ENCODE measurements around the gene STPG4. TPM values are rescaled to one million over a fixed set of nuclear protein-coding genes. Genes with fewer than 3 reads are reported as not detected.

The STPG4 gene
- total and polyA plus RNA-seq, 2 of the 8 experiments (the other 6 are each of a cell fraction or from before 2014, with no cell fraction given), result 0.28 TPM; not detected in 1

DNA sequence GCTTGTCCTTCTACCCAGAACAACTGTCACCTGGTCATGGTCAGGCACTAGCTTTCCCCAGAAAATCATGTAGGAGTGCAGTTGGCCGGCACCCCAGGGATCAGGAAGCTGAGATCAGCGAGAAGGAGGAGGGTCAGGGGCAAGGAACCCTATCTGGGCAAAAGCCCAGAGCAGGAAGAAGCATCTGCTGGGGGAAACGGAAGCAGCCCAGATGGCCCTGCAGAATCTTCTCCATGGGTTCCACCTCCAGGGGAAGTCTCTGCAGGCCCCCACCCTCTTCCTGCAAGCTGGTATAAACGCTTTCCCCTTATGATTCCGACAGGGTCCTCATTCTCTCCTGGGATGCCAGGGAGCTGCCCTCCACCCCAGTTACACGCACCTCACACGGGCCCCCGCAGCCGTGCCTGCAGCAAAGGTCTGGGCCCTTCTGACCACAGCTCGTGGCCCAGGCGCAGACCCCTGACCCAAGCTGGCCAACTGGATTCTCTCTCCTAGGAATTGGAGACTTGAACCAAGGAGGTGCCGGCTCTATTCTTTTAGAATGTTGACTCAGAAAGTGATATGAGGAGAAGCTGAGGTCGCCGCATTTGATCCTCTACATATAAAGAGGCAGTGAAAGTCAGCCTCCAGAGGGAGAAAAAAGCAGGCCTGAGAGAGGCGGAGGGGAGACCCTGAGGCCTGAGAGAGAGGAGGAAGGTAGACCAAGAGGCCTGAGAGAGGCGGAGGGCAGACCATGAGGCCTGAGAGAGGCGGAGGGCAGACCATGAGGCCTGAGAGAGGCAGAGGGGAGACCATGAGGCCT is 71.0 kb downstream of the STPG4 start:
- 88% methylated on average over 17 of the region's 17 CpGs; no CpG with 5 or more reads in 1 of the 2 experiments for WGBS, 2 experiments (ENCODE audit: extremely low coverage in 1 of 2, insufficient coverage in 1 of 2, insufficient read length in 1 of 2, insufficient replicate concordance in 2 of 2, low coverage in 1 of 2, low lambda C conversion rate in 2 of 2, missing lambda C conversion rate in 1 of 2)
- POLR2A ChIA-PET (ENCODE audit: partially characterized antibody), result no interaction called here
- no peak for FAIRE-seq

More for the DNA sequence above, 71.0 kb downstream of the STPG4 start:
- Histone ChIP-seq H4K20me1 (replicated peaks in 1 of 2; ENCODE audit: control insufficient read depth in 1 of 2, insufficient read depth in 2 of 2, low read length in 2 of 2) (no peaks in the 10 kb centered on the region), H3K27ac (ENCODE audit: low read depth, low read length) (no peak overlapping the region), H3K14ac (ENCODE audit: insufficient read length) (no peak overlapping the region), H4K8ac (ENCODE audit: extremely low read depth, insufficient read depth, low read length) (no peak overlapping the region), H4K5ac (ENCODE audit: insufficient read length, low read depth, low read length) (no peak overlapping the region), H2BK20ac (ENCODE audit: low read length) (no peak overlapping the region), H3K23ac (ENCODE audit: insufficient read length) (no peak overlapping the region), H2BK120ac (replicated peaks; ENCODE audit: low read depth, low read length) (no peak overlapping the region), H2BK5ac (ENCODE audit: low read depth, low read length) (no peak overlapping the region), H4K91ac (replicated peaks; ENCODE audit: insufficient read length, low read length) (no peak overlapping the region), H3K23me2 (ENCODE audit: low read depth, low read length) (no peaks in the 10 kb centered on the region), H2AFZ (ENCODE audit: low read length) (no peak overlapping the region), H3K4me2 (ENCODE audit: insufficient read depth in 1 of 2, low read depth in 2 of 2, low read length in 2 of 2) (no peak overlapping the region), H3K18ac (ENCODE audit: extremely low read depth, low read length) (no peak overlapping the region; the same call in 1 of the 2 replicates), H3K36me3 (ENCODE audit: control insufficient read depth in 2 of 4, insufficient read depth in 4 of 4, low read length in 3 of 4) (no peaks in the 10 kb centered on the region), H3K4me1 (replicated peaks in 1 of 4; ENCODE audit: control insufficient read depth in 3 of 4, insufficient read depth in 4 of 4, low read length in 3 of 4) (peaks cover 4 to 9% (median 7%) of the 10 kb centered on the region in 4 experiments), H2BK15ac (ENCODE audit: low read length) (no peak overlapping the region), H3K27me3 (replicated peaks in 1 of 4; ENCODE audit: control insufficient read depth in 3 of 4, extremely low read depth in 1 of 4, insufficient read depth in 3 of 4, low read length in 3 of 4) (no peaks in the 10 kb centered on the region), H3K56ac (replicated peaks; ENCODE audit: insufficient read length, low read depth, low read length) (no peak overlapping the region), H2BK12ac (ENCODE audit: low read depth, low read length) (peak overlapping the region; percentile 5; the same call in 1 of the 2 replicates), H3K4ac (replicated peaks; ENCODE audit: insufficient read length, low read depth, low read length) (no peak overlapping the region), H3K79me1 (ENCODE audit: low read depth, low read length) (no peaks in the 10 kb centered on the region), H3K9me3 (ENCODE audit: insufficient read depth in 2 of 2, low read depth in 1 of 2, low read length in 1 of 2) (no peaks in the 10 kb centered on the region), H3K9ac (replicated peaks in 1 of 4; ENCODE audit: extremely low read depth in 1 of 4, low read depth in 3 of 4, low read length in 3 of 4) (no peak overlapping the region), H2AK5ac (ENCODE audit: low read depth, low read length) (no peak overlapping the region), H3K4me3 (ENCODE audit: extremely low read depth in 1 of 4, insufficient read depth in 2 of 4, low read depth in 3 of 4, low read length in 4 of 4) (no peak overlapping the region), H3K79me2 (ENCODE audit: control insufficient read depth in 1 of 2, insufficient read depth in 2 of 2, low read length in 2 of 2) (no peaks in the 10 kb centered on the region)
- CTCF ChIA-PET (ENCODE audit: partially characterized antibody), result interaction anchor here (0.6 kb wide), 1 partner anchor 183 kb away, joined by 3 read pairs; no protein-coding TSS in a partner anchor
- DNase-seq (ENCODE audit: low read depth in 1 of 2, low spot score in 2 of 2), result no peak
- TF ChIP-seq GABPA (IDR thresholded peaks at IDR 0.05; ENCODE audit: borderline replicate concordance, insufficient read depth, low read length) (no peak), SRF (IDR thresholded peaks at IDR 0.05; ENCODE audit: low read depth, low read length) (no peak), EGR1 (IDR thresholded peaks at IDR 0.05; ENCODE audit: borderline replicate concordance, low read depth, low read length) (no peak), CHD1 (IDR thresholded peaks at IDR 0.05; ENCODE audit: low read depth, low read length) (no peak), KDM4A (IDR thresholded peaks at IDR 0.05; ENCODE audit: low read depth, low read length, severe bottlenecking) (no peak)

All from H1 (cell line).